NCI-H748 treated with DMSO at 0.1 percent for 48 hours (cell line): Measurements from ENCODE around the gene KLHL35.
"Not testable (repeated sequence)": the region's sequence is repeated elsewhere in the genome, so short reads cannot be mapped to it uniquely, and the experiment has no call there.

Source experiments
- DNase-seq: peaks from one replicate; lab custom pipeline; 2025; lab: John Stamatoyannopoulos, UW

Gene KLHL35

DNA sequence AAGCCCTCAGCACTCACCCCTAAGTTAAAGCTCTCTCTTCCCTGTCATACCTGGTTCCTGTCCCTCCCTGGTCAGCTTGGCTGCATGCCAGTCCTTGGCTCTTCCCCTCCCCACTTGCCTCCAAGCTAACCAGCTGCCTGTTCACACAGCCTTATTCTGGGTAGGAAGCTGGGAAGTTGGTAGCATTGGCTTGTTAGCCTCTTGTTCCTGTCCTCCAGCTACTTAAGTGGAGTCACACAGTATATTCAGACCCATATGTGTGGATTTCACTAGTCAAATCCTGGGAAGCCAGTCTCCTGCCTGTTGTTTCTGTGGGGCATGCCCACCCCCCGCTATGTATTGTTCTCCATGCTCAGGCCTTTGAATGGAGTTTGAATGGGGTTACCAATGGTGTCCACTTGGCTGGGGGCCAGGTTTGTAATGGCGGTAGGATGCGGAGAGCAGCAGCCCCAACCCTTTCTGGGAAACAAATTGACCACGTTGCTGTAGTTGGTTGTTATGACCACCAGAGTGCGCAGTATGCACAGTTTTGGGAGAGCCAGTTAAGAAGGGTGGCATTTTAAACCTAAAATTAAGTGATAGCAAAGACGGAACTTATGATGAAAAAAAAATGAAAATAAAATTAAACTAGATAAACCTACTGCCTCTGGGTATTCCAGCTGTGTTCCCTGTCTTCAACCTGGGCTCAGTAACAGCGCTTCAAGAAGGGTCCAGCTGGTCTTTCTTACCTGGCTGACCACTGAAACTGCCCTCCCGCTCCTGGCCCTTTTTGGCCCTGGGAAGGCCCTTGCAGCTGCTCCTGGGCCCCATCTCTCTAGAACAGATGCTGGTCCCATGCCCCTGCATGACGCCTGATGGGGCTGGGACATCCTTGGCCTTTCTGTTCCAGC, 44.4 kb downstream of the KLHL35 start:
- peak; percentile 87 for DNase-seq

DNA sequence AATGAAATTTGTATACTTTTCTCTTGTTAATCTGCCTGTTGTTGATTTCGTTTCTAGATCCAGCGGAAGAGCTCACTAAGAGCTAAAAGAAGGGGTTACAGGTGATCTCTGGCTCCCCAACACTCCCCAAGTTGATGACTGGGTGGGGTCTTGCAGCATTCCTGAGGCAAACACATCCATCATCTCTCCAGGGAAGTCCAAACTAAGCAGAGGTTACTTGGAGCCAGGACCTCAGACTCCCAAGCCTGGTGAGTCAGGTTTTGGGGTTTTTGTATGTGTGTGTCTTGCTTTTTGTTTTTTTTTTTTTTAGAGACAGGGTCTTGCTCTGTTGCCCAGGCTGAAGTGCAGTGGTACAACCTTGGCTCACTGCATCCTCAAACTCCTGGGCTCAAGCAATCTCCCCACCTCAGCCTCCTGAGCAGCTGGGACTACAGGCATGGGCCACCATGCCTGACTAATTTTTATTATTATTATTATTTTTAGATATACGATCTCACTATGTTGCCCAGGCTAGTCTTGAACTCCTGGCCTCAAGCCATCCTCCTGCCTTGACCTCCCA, 45.2 kb downstream of the KLHL35 start:
- no peak for DNase-seq

DNA sequence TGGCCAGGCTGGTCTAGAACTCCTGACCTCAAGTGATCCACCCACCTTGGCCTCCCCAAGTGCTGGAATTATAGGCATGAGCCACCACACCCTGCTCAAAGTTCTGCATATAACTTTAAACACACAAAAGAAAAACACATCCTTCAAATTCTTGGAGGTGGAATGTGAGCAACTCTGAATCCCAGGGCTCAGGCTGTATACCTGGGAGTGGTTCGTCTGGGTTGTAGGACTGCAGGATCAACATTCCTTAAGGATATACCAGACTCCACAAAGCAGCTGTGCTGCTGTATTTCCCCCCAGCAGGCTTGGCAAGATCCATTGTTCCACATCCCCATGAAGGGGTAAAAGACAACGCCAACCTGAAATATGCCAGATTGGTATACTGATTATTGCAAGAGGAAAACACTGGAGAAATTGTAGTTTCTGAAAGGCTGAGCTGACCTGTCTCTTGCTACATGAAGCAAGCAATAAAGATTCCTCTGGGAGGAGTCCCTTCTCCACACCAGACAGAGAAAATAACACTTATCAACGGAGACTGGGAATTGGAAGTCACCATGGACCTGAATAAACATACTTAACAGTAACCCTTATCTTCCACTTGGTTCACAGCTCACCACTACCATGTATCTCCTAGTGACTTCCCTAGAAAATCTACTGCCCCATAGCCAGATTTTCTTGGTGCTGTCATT, 45.9 kb downstream of the KLHL35 start:
- DNase-seq, result no peak

DNA sequence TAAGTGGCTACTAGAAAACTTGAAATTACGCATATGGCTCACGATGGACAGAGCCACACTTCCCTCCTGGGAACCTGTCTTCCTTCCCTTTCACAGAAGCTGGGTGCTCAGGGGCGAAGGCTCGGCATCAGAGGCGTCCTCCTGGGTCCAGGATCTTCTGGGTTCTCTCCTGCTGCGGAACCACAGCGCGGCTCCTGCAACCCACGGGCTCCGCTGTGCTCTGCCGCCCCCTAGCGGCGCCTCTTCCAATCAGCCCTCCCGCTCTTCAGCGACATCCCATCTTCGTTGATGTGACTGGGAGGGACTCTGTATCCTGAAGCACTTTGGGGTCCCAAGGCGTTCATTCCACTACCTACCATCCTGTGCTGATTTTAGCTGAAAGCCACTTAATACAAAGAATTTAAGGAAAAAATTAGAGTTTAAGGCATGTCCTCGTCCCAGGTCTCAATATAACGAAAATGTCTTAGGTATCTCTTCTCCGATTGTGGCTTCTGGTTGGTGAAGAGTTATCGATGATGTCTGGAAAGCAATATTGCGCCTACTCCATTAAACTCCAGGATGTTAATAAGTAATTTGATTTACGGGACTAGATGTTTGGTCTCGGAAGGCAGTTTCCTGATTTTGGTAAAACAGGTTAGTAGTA, 48.4 kb downstream of the KLHL35 start:
- peak; percentile 52 for DNase-seq

DNA sequence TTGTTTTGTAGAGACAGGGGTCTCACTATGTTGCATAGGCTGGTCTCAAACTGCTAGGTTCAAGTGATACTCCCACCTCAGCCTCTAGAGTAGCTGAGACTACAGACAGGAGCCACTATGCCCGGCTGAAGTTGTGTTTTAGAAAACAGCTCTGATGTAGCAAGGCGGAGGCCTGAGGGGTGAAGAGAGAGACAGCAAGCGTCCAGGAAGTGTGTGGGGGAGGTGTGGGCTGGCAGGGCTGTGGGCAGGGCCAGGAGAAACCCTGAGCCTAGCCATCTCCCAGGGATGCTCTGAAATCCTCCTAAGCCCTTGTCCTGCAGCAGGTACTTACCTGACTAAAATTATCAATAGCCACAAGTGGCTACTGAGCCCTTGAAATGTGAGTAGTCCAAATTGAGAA, 49.8 kb downstream of the KLHL35 start:
- DNase-seq, result no peak

DNA sequence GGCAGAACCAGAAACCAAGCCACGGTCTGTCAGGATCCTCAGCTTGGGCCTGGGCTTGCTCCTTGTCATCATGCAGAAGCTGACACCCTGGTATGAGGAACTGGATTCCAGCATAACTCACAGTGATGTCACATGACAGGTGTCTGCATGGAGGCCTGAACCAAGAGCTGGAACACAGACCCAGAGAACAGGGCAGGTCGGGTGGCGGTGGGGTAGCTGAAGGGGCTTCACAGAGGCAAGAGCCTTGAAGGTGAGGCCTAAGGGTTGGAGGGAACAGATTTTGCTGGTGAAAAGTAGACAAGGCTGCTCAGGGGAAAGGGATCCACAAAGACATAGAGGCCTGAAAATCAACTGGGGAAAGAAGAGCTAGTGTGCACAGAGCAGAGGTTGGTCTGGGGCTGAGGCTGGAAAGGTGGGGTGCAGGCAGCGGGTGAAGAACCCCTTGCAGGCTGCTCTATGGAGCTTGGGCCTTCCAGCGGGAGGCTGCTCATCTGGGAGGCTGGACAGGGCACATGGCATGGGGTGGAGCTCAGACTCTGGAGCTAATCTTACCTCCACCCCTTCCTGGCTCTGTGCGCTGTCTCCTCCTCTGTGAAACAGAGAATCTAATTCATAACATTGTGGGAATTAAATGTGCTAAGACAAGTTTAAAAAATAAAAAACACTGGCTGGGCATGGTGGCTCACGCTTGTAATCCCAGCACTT, 52.1 kb downstream of the KLHL35 start:
- DNase-seq, result no peak

DNA sequence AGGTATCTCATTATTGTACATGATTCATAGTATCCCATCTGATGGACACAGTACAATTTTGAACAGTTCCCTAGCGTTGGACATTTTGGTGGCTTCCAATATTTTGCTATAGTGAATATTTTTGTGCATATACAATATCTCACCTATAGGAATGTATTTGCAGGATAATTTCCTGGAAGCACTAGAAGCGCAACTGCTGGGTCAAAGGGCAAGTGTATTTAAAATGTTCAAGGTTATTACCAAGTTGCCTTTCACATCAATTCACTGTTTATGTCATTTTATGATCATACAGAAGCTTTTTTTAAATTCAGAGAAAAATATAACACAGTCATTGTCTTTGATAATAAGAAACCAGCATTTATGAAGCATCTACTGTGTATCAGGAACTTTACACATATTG, 52.8 kb downstream of the KLHL35 start:
- DNase-seq, result no peak

DNA sequence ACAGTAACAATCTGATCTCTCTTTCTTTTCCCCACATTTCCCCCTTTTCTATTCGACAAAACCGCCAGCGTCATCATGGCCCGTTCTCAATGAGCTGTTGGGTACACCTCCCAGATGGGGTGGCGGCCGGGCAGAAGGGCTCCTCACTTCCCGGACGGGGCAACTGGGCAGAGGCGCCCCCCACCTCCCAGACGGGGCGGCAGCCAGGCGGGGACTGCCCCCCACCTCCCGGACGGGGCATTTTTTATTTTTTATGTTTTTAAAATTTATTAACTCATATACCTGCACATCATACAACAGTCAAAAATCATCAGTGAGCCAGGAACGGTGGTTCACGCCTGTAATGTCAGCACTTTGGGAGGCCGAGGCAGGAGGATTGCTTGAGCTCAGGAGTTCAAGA, 54.2 kb downstream of the KLHL35 start:
- DNase-seq, result not testable (repeated sequence)

DNA sequence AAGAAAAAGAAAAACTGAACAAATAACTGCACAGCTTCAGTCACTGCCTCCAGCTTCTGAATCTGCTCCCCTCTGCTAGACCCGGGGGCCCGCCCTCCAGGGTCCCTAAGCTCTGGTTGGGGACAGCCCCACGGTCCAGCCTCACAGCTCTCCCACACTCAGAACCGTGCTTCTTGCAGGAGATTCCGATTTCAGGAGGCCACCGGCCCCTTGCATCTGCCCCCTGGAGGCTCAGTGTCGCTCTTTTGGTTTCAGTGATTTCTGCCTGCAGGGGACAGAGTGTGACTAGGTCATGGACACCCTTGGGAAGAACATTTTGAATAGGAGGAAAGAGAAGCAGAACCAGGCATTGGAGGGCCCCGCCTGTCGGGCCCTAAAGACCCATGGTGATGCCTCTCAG, 56.8 kb downstream of the KLHL35 start:
- DNase-seq, result no peak

DNA sequence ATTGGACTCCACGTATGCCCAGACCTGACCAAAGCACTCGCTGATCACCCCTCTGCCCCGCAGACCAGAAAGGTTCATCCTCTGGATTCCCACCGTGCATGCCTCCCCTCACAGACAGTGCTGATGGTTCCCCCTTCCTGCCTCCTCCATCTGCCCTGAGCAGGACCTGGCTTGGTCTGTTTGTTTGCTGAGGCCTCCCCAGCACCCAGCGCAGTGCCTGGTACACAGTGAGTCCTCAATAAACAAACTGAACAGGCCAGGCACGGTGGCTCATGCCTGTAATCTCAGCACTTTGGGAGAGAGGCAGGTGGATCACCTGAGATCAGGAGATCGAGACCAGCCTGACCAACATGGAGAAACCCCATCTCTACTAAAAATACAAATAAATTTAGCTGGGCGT, 57.4 kb downstream of the KLHL35 start:
- DNase-seq, result no peak

DNA sequence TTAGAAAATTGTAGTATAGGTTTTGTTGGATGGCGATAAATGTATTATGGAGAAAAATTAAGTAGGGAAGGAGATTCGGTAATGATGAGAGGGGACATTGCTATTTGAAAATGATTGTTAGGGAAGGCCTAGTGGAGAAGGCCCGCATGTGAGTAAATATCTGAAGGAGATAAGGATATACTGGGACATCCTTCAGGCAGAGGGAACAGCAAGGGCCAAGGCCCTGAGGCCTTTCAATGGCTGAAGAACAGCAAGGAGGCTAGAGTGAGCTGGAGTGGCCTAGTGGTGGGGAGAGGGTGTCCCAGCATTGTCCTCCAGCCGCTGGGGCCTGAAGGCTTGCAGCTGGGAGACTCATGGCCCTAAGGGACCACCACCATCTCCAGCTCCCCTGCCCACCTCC, 58.4 kb downstream of the KLHL35 start:
- DNase-seq, result no peak

DNA sequence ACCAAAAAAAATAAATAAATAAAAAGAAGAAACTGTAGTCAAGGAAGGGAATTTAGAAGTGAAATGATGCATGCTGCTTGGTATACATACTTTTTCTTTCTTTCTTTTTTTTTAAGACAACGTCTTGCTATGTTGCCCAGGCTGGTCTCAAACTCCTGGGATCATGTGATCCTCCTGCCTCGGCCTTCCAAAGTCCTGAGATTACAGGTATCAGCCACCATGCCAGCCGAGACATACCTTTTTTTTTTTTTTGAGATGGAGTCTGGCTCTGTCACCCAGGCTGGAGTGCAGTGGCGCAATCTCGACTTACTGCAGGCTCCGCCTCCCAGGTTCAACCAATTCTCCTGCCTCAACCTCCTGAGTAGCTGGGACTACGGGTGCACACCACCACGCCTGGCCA, 59.8 kb downstream of the KLHL35 start:
- no peak for DNase-seq
